ENCODE data around the gene IGSF21.

- no peak for TF ChIP-seq CTCF (IDR thresholded peaks at IDR 0.05)
- no peak for TF ChIP-seq TP53 (CRISPR knock-in tag; IDR thresholded peaks at IDR 0.05)
- no peak for TF ChIP-seq POLR2A (IDR thresholded peaks at IDR 0.05; ENCODE audit: low read length)
- TF ChIP-seq TFCP2L1 (CRISPR knock-in tag; IDR thresholded peaks at IDR 0.05) = no peak
- TF ChIP-seq REST (IDR thresholded peaks at IDR 0.05) = no peak
- no peak for TF ChIP-seq RAD21 (conservative IDR thresholded peaks at IDR 0.05 in 1 of 2, IDR thresholded peaks at IDR 0.05 in 1 of 2)
- TF ChIP-seq EP300 (IDR thresholded peaks at IDR 0.05) = no peak
- TF ChIP-seq SMC3 (IDR thresholded peaks at IDR 0.05) = no peak
- no peak for TF ChIP-seq GATA3 (IDR thresholded peaks at IDR 0.05; ENCODE audit: borderline replicate concordance)
Observed at GRCh38 chr1:18340158-18340764, 232.7 kb downstream of the IGSF21 start.
